Pancreas (tissue), 10 donors: ENCODE measurements around the gene CUL7. TPM values are rescaled to one million over a fixed set of nuclear protein-coding genes. Genes with fewer than 3 reads are reported as not detected.

Source experiments
- ATAC-seq, 4 donors: fragments of 200-7000 bp; cut with Tn5 transposase; one replicate each; pipeline versions ENCODE4 v1.8.0 to v1.9.1; 2020; ENCODE audit warnings: mild to moderate bottlenecking in 4 of 4, moderate library complexity in 4 of 4
- DNase-seq, 6 donors: peaks; one replicate each; pipeline ENCODE4 v3.0.0-alpha.2; 2020
- FAIRE-seq: peaks from 2 replicates; lab custom pipeline; 2012; peaks lifted over from hg19 to GRCh38; lab: Jason Lieb, UNC
- H3K27ac ChIP-seq, 4 donors: fragments of 200-600 bp; sonication (generic); 1 replicate in 3 of 4; 2 replicates in 1 of 4; pipeline versions ENCODE4 v1.5.0 to v1.8.0; 2020
- H3K27me3 ChIP-seq, 4 donors: fragments of 200-600 bp; one replicate each; pipeline ENCODE4 v1.8.0; 2021
- H3K36me3 ChIP-seq, 3 donors: fragments of 200-600 bp; sonication (generic) in 1 of 3; one replicate each; pipeline versions ENCODE4 v1.5.0 to v1.8.0; 2020 to 2021
- H3K4me1 ChIP-seq, 3 donors: fragments of 200-600 bp; one replicate each; pipeline ENCODE4 v1.8.0; 2021
- H3K4me3 ChIP-seq, 4 donors: fragments of 200-600 bp; sonication (generic) in 2 of 4; one replicate each; pipeline versions ENCODE4 v1.5.0 to v1.8.0; 2020 to 2021
- H3K9me3 ChIP-seq, 4 donors: fragments of 200-600 bp; one replicate each; pipeline ENCODE4 v1.8.0; 2021
- CTCF ChIP-seq, 4 donors: fragments of 200-600 bp; sonication (generic) in 3 of 4; IDR thresholded peaks; one replicate each; pipeline versions ENCODE4 v1.5.0 to v1.8.0; 2021; ENCODE audit warnings: antibody characterized with exemption in 4 of 4
- whole genome bisulfite sequencing, 2 donors: extraction: QIAGEN DNeasy Blood & Tissue Kit; methylation state at CpG; one replicate each; pipeline ENCODE4 v1.1.7; 2013; 5-methylcytosine and 5-hydroxymethylcytosine counted together
- intact Hi-C, 3 donors: fragments of 100-400 bp; cut with DNase I; formaldehyde crosslinking; loops; one replicate each; pipeline versions ENCODE4 v1.11.1 to v1.14.2; 2022
- polyA plus RNA-seq, 2 donors: library from polyadenylated mRNA; stranded (reverse); fragments of 200-250 nt; gene quantifications; one replicate each; pipeline ENCODE4 v1.2.3, GENCODE V29; 2013
- total RNA-seq, 6 donors: library from RNA; stranded (reverse); fragmentation: NEBNext Ultra II Directional in 4 of 6; extraction: Animal tissue kit (Norgen Biotek cat#: 25700) in 4 of 6; gene quantifications; one replicate each; pipeline versions ENCODE4 v1.2.1 to v1.2.4, GENCODE V29; 2021 to 2023
- donor health status: healthy with polysubstance abuse.
- donor health status: DM: no; HTN: no; CAD: no; lungs with moderate emphysema.
- donor health status: DM: no; HTN: no; CAD: no.
- donor health status: control.
- donor health status: control.
- donor health status: Bipolar disorder and iron deficiency.
- donor health status: DM: yes; HTN: yes; CAD: no.
- donor health status: DM: no; HTN: no; CAD: no.
- donor health status: DM: no; HTN: no; CAD: no.
- donor health status: DM: yes; HTN: yes; CAD: no.

CUL7 gene
- total and polyA plus RNA-seq, 8 donors, result 8.6 to 21.4 (median 13.9) TPM

- Histone ChIP-seq H3K4me3 (no peak overlapping the region), H3K36me3 (peaks cover 0 to 37% (median 14%) of the 10 kb centered on the region in 3 donors), H3K27me3 (no peaks in the 10 kb centered on the region), H3K9me3 (no peaks in the 10 kb centered on the region), H3K27ac (no peak overlapping the region), H3K4me1 (no peaks in the 10 kb centered on the region)
- FAIRE-seq, result no peak
- intact Hi-C loops, result no loop called here
- 68 to 80% methylated on average over 4 of the region's 4 CpGs for WGBS, 2 donors
- no peak for TF ChIP-seq CTCF (IDR thresholded peaks at IDR 0.05)
- peak in 1 of 4 donors; percentile 19 for ATAC-seq
- no peak for DNase-seq
These were observed 18.0 kb downstream of the CUL7 start for GRCh38 chr6:43035495-43036194.

DNA sequence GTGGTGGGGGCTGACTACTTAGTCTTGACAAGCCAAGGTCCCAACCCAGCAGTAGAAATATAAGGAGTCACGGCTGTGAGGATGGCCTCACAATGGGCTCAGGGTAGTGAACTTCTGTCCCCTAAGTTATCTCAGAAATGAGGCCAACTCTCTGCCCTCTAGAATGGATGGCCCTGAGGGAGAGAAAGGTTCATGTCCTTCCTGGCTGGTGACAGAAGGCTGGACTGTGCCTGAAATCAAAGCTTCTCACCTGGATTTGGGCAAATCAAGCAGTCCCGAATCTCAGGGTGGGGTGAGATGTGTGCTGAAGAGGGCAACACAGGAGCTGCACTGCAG lies 19.5 kb downstream of the CUL7 start:
- H3K27ac ChIP-seq, result no peak overlapping the region
- intact Hi-C loops, result no loop called here
- ATAC-seq (no peak), DNase-seq (no peak), FAIRE-seq (no peak)
- no peaks in the 10 kb centered on the region for H3K9me3 ChIP-seq
- H3K4me3 ChIP-seq, result no peak overlapping the region
- H3K36me3 ChIP-seq, result peaks cover 0 to 44% (median 16%) of the 10 kb centered on the region in 3 donors
- no peaks in the 10 kb centered on the region for H3K27me3 ChIP-seq
- 85 to 88% methylated on average over 2 of the region's 2 CpGs for WGBS, 2 donors
- no peaks in the 10 kb centered on the region for H3K4me1 ChIP-seq
- TF ChIP-seq CTCF (IDR thresholded peaks at IDR 0.05), result no peak

DNA sequence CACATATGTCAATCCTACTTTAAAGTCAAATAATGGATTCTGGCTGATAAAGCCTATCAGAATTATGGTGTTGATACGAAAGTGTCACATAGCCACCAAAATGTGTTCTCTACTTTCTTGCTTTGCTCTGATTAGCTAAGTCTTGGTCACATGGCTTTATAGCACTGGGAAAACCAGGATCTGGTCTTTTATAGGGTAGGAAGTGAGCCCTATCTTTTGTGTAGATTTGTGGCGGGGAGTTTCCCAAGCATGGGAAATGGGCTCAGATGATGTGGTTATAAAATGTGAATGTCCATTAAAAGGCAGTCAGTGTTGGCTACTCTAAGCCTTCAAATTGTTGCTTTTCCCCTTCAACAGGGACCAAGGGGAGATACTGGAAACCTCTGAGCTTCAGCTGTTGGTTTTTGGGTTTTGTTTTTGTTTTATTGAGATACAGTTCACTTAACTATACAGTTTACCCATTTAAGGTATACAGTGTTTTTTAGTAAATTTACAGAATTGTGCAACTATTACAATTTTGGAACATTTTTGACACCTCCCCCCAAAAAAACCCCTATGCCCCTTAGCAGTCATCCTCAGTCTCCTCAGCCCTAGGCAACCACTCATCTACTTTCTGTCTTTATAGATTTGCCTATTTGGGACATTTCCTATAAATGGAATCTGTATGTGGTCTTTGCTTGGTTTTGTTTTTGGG lies 20.0 kb downstream of the CUL7 start:
- peaks cover 0 to 47% (median 22%) of the 10 kb centered on the region in 3 donors for H3K36me3 ChIP-seq

DNA sequence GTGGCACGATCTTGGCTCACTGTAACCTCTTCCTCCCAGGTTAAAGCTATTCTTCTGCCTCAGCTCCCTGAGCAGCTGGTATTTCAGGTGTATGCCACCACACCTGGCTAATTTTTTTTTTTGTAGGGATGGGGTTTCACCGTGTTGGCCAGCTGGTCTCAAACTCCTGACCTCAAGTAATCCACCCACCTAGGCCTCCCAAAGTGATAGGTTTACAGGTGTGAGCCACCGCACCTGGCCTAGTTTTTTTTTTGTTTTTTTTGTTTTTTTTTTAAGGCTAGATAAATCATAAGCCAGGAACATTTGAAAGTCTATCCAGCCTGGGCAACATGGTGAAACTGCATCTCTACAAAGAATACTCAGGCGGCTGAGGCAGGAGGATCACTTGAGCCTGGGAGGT lies 21.3 kb downstream of the CUL7 start:
- no peak overlapping the region for H3K27ac ChIP-seq
- H3K9me3 ChIP-seq, result no peaks in the 10 kb centered on the region
- DNase-seq (no peak), ATAC-seq (no peak), FAIRE-seq (no peak)
- TF ChIP-seq CTCF (IDR thresholded peaks at IDR 0.05), result no peak
- no peaks in the 10 kb centered on the region for H3K27me3 ChIP-seq
- peaks cover 0 to 45% (median 15%) of the 10 kb centered on the region in 3 donors for H3K36me3 ChIP-seq
- WGBS, 2 donors, result 86 to 88% methylated on average over 4 of the region's 4 CpGs
- intact Hi-C loops, result no loop called here
- no peaks in the 10 kb centered on the region for H3K4me1 ChIP-seq
- no peak overlapping the region for H3K4me3 ChIP-seq

More for the DNA sequence above, 20.0 kb downstream of the CUL7 start:
- Histone ChIP-seq H3K4me3 (no peak overlapping the region), H3K27me3 (no peaks in the 10 kb centered on the region), H3K27ac (no peak overlapping the region), H3K4me1 (no peaks in the 10 kb centered on the region), H3K9me3 (no peaks in the 10 kb centered on the region)
- TF ChIP-seq CTCF (IDR thresholded peaks at IDR 0.05), result no peak
- ATAC-seq (no peak), DNase-seq (no peak), FAIRE-seq (no peak)
- intact Hi-C loops, result no loop called here
- 77 to 81% methylated on average over 2 of the region's 2 CpGs for WGBS, 2 donors

- ATAC-seq, result no peak
- Histone ChIP-seq H3K36me3 (peaks cover 8 to 56% (median 17%) of the 10 kb centered on the region in 3 donors), H3K4me3 (no peak overlapping the region), H3K9me3 (no peaks in the 10 kb centered on the region), H3K27me3 (no peaks in the 10 kb centered on the region), H3K27ac (no peak overlapping the region), H3K4me1 (no peaks in the 10 kb centered on the region)
- no peak for TF ChIP-seq CTCF (IDR thresholded peaks at IDR 0.05)
- intact Hi-C loops, result no loop called here
- 86 to 90% methylated on average over 9 of the region's 9 CpGs for WGBS, 2 donors
- peak in 1 of 6 donors; percentile 6 for DNase-seq
- FAIRE-seq, result no peak
These were observed 24.5 kb downstream of the CUL7 start for GRCh38 chr6:43029120-43029519.
